HG02623 (cell line): ENCODE data around the gene SH3GLB2.
"Not testable (repeated sequence)": the region's sequence is repeated elsewhere in the genome, so short reads cannot be mapped to it uniquely, and the experiment has no call there.

ENCODE experiments used
- ATAC-seq: cut with Tn5 transposase; IDR thresholded peaks from one replicate; pipeline ENCODE4 v1.9.1; 2021; ENCODE audit warnings: moderate library complexity; ENCODE audit not compliant: unreplicated experiment

SH3GLB2 gene

GRCh38 chr9:129054163-129054851 is 26.2 kb upstream of the SH3GLB2 start:
- no peak for ATAC-seq

- ATAC-seq = no peak
Measured at GRCh38 chr9:129053020-129053419, 24.9 kb upstream of the SH3GLB2 start.

GRCh38 chr9:129052592-129052991 is 24.5 kb upstream of the SH3GLB2 start:
- ATAC-seq = no peak

GRCh38 chr9:129042016-129042415 is 13.9 kb upstream of the SH3GLB2 start:
- no peak for ATAC-seq

- ATAC-seq = no peak
Measured at GRCh38 chr9:129040113-129040643, 12.0 kb upstream of the SH3GLB2 start.

GRCh38 chr9:129038109-129038852 is 10.2 kb upstream of the SH3GLB2 start:
- ATAC-seq = no peak

- ATAC-seq = no peak
Measured at GRCh38 chr9:129037767-129038098, 9.6 kb upstream of the SH3GLB2 start.

GRCh38 chr9:129036923-129037766 is 9.0 kb upstream of the SH3GLB2 start:
- no peak for ATAC-seq

- peak; percentile 93 for ATAC-seq
Measured at GRCh38 chr9:129036241-129036922, 8.3 kb upstream of the SH3GLB2 start, which contains the start of gene MIGA2. TSS of gene MIGA2 (plus strand) at chr9:129036626. CDS start at chr9:129040595, 3,969 bp downstream.

GRCh38 chr9:129035838-129036237 is 7.7 kb upstream of the SH3GLB2 start:
- not testable (repeated sequence) for ATAC-seq

GRCh38 chr9:129033216-129033615 is 5.1 kb upstream of the SH3GLB2 start:
- ATAC-seq = no peak

GRCh38 chr9:129032541-129033159 is 4.5 kb upstream of the SH3GLB2 start:
- no peak for ATAC-seq

- no peak for ATAC-seq
Measured at GRCh38 chr9:129031514-129031913, 3.4 kb upstream of the SH3GLB2 start.

- ATAC-seq = no peak
Measured at GRCh38 chr9:129030191-129030590, 2.1 kb upstream of the SH3GLB2 start.

- peak; percentile 28 for ATAC-seq
Measured at GRCh38 chr9:129027685-129028191, 393 bp downstream of the SH3GLB2 start.

- no peak for ATAC-seq
Measured at GRCh38 chr9:129027224-129027684, 877 bp downstream of the SH3GLB2 start.

- no peak for ATAC-seq
Measured at GRCh38 chr9:129026442-129027223, 1.5 kb downstream of the SH3GLB2 start.

GRCh38 chr9:129023908-129024233 is 4.3 kb downstream of the SH3GLB2 start:
- no peak for ATAC-seq
